GM12878 (cell line): ENCODE results near the gene LSAMP. TPM values are rescaled to one million over a fixed set of nuclear protein-coding genes. Genes with fewer than 3 reads are reported as not detected.

Experiments used
- ATAC-seq: fragments of 200-7000 bp; cut with Tn5 transposase; 3 replicates; pipeline ENCODE4 v1.9.1; 2020; ENCODE audit warnings: mild to moderate bottlenecking, moderate library complexity
- BruUV-seq: library from RNA; stranded (reverse); fragments of 400-500 nt; replicated peaks from 2 replicates; lab custom pipeline; 2021; lab: Mats Ljungman, UMichigan
- CTCF ChIA-PET: fragments of 300-600 bp; sonication (Branson Sonifier 250); formaldehyde crosslinking; extraction: SDS; loops from one replicate; lab custom pipeline; 2021; ENCODE audit warnings: inconsistent platforms; lab: Yijun Ruan, JAX
- POLR2A ChIA-PET: fragments of 350-600 bp; formaldehyde crosslinking; extraction: SDS; loops from one replicate; lab custom pipeline; 2021; ENCODE audit warnings: inconsistent platforms; lab: Charles Lee
- RAD21 ChIA-PET: fragments of 300-600 bp; sonication (Branson Sonifier 250); formaldehyde crosslinking; loops from one replicate; lab custom pipeline; 2023; ENCODE audit warnings: antibody characterized with exemption; ENCODE audit not compliant: unreplicated experiment; lab: Charles Lee
- SMC1A ChIA-PET: fragments of 300-600 bp; sonication (Branson Sonifier 250); formaldehyde crosslinking; loops from one replicate; lab custom pipeline; 2023; ENCODE audit not compliant: unreplicated experiment, uncharacterized antibody; lab: Charles Lee
- DNase-seq: peaks from one replicate; pipeline ENCODE4 v3.0.0-alpha.2; 2011; ENCODE audit warnings: low read depth, low spot score
- FAIRE-seq: peaks from 3 replicates; lab custom pipeline; 2011; peaks lifted over from hg19 to GRCh38; lab: Jason Lieb, UNC
- H2AFZ ChIP-seq: 2 replicates; pipeline ENCODE4 v1.6.0; 2011; ENCODE audit warnings: low read depth, low read length, control low read depth; ENCODE audit not compliant: control insufficient read depth
- H3K27ac ChIP-seq: 2 replicates; pipeline ENCODE4 v1.5.1; 2011; ENCODE audit warnings: control low read depth; ENCODE audit not compliant: control insufficient read depth, insufficient read depth
- H3K27me3 ChIP-seq, 2 experiments: replicated peaks in 1 of 2; 2 replicates each; pipeline versions ENCODE4 v1.6.0 to v1.6.1; 2011; ENCODE audit warnings: low read length in 1 of 2; ENCODE audit not compliant: control insufficient read depth in 2 of 2, insufficient read depth in 2 of 2
- H3K36me3 ChIP-seq, 2 experiments: 2 replicates each; pipeline ENCODE4 v1.5.1; 2011; ENCODE audit warnings: low read length in 1 of 2; ENCODE audit not compliant: control insufficient read depth in 2 of 2, insufficient read depth in 2 of 2
- H3K4me1 ChIP-seq: 2 replicates; pipeline ENCODE4 v1.6.1; 2011; ENCODE audit warnings: mild to moderate bottlenecking, low read length, moderate library complexity, mixed read lengths; ENCODE audit not compliant: control insufficient read depth, insufficient read depth
- H3K4me2 ChIP-seq: 2 replicates; pipeline ENCODE4 v1.6.0; 2011; ENCODE audit warnings: control low read depth; ENCODE audit not compliant: control insufficient read depth, insufficient read depth
- H3K4me3 ChIP-seq: fragments of 200-600 bp; sonication (generic); 2 replicates; pipeline ENCODE4 v1.5.1; 2016
- H3K79me2 ChIP-seq: 2 replicates; pipeline ENCODE4 v1.6.0; 2011; ENCODE audit warnings: low read length; ENCODE audit not compliant: control insufficient read depth, insufficient read depth
- H3K9ac ChIP-seq: 2 replicates; pipeline ENCODE4 v1.8.0; 2011; ENCODE audit warnings: low read length, control low read depth, mixed read lengths; ENCODE audit not compliant: control insufficient read depth, insufficient read depth
- H3K9me3 ChIP-seq: replicated peaks from 3 replicates; pipeline ENCODE4 v1.5.1; 2011; ENCODE audit warnings: mild to moderate bottlenecking, low read length; ENCODE audit not compliant: control insufficient read depth, insufficient read depth
- H4K20me1 ChIP-seq: 2 replicates; pipeline ENCODE4 v1.6.0; 2011; ENCODE audit not compliant: control insufficient read depth, insufficient read depth
- CEBPB ChIP-seq, 2 experiments: fragments of 150-350 bp in 1 of 2; IDR thresholded peaks; 2 replicates each; pipeline ENCODE4 v1.6.1; 2012 to 2014; ENCODE audit warnings: low read depth in 2 of 2, low read length in 2 of 2, borderline replicate concordance in 1 of 2, inconsistent platforms in 1 of 2
- CHD4 ChIP-seq: fragments of 200-600 bp; sonication (generic); IDR thresholded peaks from 2 replicates; pipeline ENCODE4 v1.6.1; 2016; ENCODE audit warnings: mild to moderate bottlenecking
- HSF1 ChIP-seq: fragments of 150-350 bp; IDR thresholded peaks from 2 replicates; pipeline ENCODE4 v1.6.1; 2014; ENCODE audit warnings: mild to moderate bottlenecking, low read depth, low read length
- MYB ChIP-seq: fragments of 150-350 bp; IDR thresholded peaks from 2 replicates; pipeline ENCODE4 v1.6.1; 2014; ENCODE audit warnings: mild to moderate bottlenecking, low read depth, low read length, borderline replicate concordance
- NBN ChIP-seq: fragments of 450-650 bp; IDR thresholded peaks from 2 replicates; pipeline ENCODE4 v1.6.1; 2016
- REST ChIP-seq: IDR thresholded peaks from 2 replicates; pipeline ENCODE4 v1.6.1; 2012; ENCODE audit warnings: mild to moderate bottlenecking, low read depth, low read length
- SPI1 ChIP-seq: IDR thresholded peaks from 2 replicates; pipeline ENCODE4 v1.6.1; 2011; ENCODE audit warnings: low read depth, mild to moderate bottlenecking, low read length, moderate library complexity, borderline replicate concordance; ENCODE audit not compliant: insufficient read depth
- TAF1 ChIP-seq: IDR thresholded peaks from 2 replicates; pipeline ENCODE4 v1.6.1; 2011; ENCODE audit warnings: mild to moderate bottlenecking, low read depth, low read length, borderline replicate concordance
- TCF3 ChIP-seq: IDR thresholded peaks from 2 replicates; pipeline ENCODE4 v1.6.1; 2012; ENCODE audit warnings: low read depth, mild to moderate bottlenecking, low read length, borderline replicate concordance; ENCODE audit not compliant: insufficient read depth
- TCF7 ChIP-seq: IDR thresholded peaks from 2 replicates; pipeline ENCODE4 v1.6.1; 2014; ENCODE audit warnings: antibody characterized with exemption, borderline replicate concordance
- ZNF622 ChIP-seq: fragments of 450-650 bp; IDR thresholded peaks from 2 replicates; pipeline ENCODE4 v1.6.1; 2017; ENCODE audit warnings: mild to moderate bottlenecking, inconsistent platforms
- ZSCAN29 ChIP-seq: fragments of 450-650 bp; IDR thresholded peaks from 2 replicates; pipeline ENCODE4 v1.6.1; 2017; ENCODE audit warnings: mild to moderate bottlenecking, moderate library complexity
- WGBS: methylation state at CpG from one replicate; pipeline ENCODE4 v1.1.6; 2016; ENCODE audit warnings: low lambda C conversion rate; ENCODE audit not compliant: insufficient replicate concordance, insufficient coverage; ENCODE audit errors: missing lambda C conversion rate; 5-methylcytosine and 5-hydroxymethylcytosine counted together
- in situ Hi-C: fragments of 300-500 bp; cut with MboI; formaldehyde crosslinking; loops from 9 replicates; pipeline ENCODE4 v1.14.3; 2018; ENCODE audit warnings: mixed read lengths
- intact Hi-C: fragments of 100-400 bp; cut with micrococcal nuclease; formaldehyde crosslinking; loops from one replicate; pipeline ENCODE4 v1.14.2; 2022; ENCODE audit not compliant: unreplicated experiment
- polyA plus RNA-seq, 11 experiments: library from polyadenylated mRNA; depleted of rRNA in 4 of 11; unstranded in 6 of 11; stranded (reverse) in 5 of 11; fragments of >200 nt; fragmentation: Nextera tagmentation in 4 of 11; fragmentation: Illumina TruSeq in 1 of 11; extraction: Ambion mirVana in 4 of 11; extraction: Trizol in 1 of 11; gene quantifications; 1 replicate in 1 of 11; 2 replicates in 10 of 11; pipeline versions ENCODE4 v1.2.1 to v1.2.3, GENCODE V29; 2011 to 2016; ENCODE audit warnings: inconsistent platforms in 2 of 11, missing spikeins in 2 of 11, low read depth in 1 of 11
- total RNA-seq, 4 experiments: library from RNA; depleted of rRNA in 3 of 4; stranded (reverse); fragments of >200 nt in 3 of 4; fragmentation: Illumina TruSeq in 1 of 4; extraction: Trizol in 1 of 4; gene quantifications; 2 replicates each; pipeline versions ENCODE4 v1.2.1 to v1.2.3, GENCODE V29; 2013 to 2021

The LSAMP gene
- total and polyA plus RNA-seq, 10 of the 15 experiments (the other 5 are each of a cell fraction or from before 2014, with no cell fraction given): 2.0 to 12.7 (median 6.5) TPM

- ATAC-seq: no peak
- Histone ChIP-seq H2AFZ (no peak overlapping the region), H3K4me2 (no peak overlapping the region), H3K9ac (no peak overlapping the region), H3K4me3 (no peak overlapping the region), H3K27me3 (no peaks in the 10 kb centered on the region), H3K4me1 (no peaks in the 10 kb centered on the region), H4K20me1 (no peaks in the 10 kb centered on the region), H3K36me3 (no peaks in the 10 kb centered on the region), H3K9me3 (no peaks in the 10 kb centered on the region), H3K79me2 (no peaks in the 10 kb centered on the region), H3K27ac (no peak overlapping the region)
- TF ChIP-seq SPI1: no peak
- TF ChIP-seq HSF1: no peak
- TF ChIP-seq NBN: no peak
- no peak for TF ChIP-seq REST
- no peak for TF ChIP-seq TCF3
- no peak for TF ChIP-seq ZSCAN29
- TF ChIP-seq TCF7: no peak
- TF ChIP-seq CHD4: no peak
- TF ChIP-seq ZNF622: no peak
- TF ChIP-seq MYB: no peak
- TF ChIP-seq TAF1: no peak
- no peak for TF ChIP-seq CEBPB (IDR thresholded peaks at IDR 0.05; ENCODE audit: borderline replicate concordance in 1 of 2, low read depth in 2 of 2, low read length in 2 of 2)
- SMC1A ChIA-PET: interaction anchor here (0.6 to 1.1 kb wide), 2 partner anchors 9 to 11 kb away, joined by 3 read pairs; no protein-coding TSS in a partner anchor
- WGBS: 60% methylated on average over 3 of the region's 3 CpGs
- no peak for FAIRE-seq
- in situ Hi-C loops: loop anchor here (25.0 kb wide), 1 partner anchor 985 kb away; no protein-coding TSS in a partner anchor
- intact Hi-C loops: loop anchor here (5.0 kb wide), 1 partner anchor 935 kb away; no protein-coding TSS in a partner anchor
- POLR2A ChIA-PET: no interaction called here
- no peak for DNase-seq
- no TSS peak for BruUV-seq
- CTCF ChIA-PET: interaction anchor here (0.7 to 5.4 kb wide), 4 partner anchors 10 to 18 kb away, joined by 3 to 34 read pairs (median 5); no protein-coding TSS in a partner anchor
- RAD21 ChIA-PET: no interaction called here
Observed at GRCh38 chr3:115822579-115822978, 622.7 kb downstream of the LSAMP start.
